PFSK-1 (cell line): ENCODE measurements around the gene MGAT4A.

ENCODE experiments used
- FOXP2 ChIP-seq: optimal IDR thresholded peaks from 2 replicates; pipeline ENCODE3; 2011; ENCODE audit warnings: borderline replicate concordance, control low read depth, inconsistent platforms; ENCODE audit not compliant: insufficient read depth; ENCODE audit errors: extremely low read length, extremely low read depth
- POLR2AphosphoS5 ChIP-seq: IDR thresholded peaks from 2 replicates; pipeline ENCODE4 v1.6.1; 2012; ENCODE audit warnings: low read depth, mild to moderate bottlenecking, control low read depth, low read length, moderate library complexity
- SIN3A ChIP-seq: IDR thresholded peaks from 2 replicates; pipeline ENCODE4 v1.6.1; 2012; ENCODE audit warnings: mild to moderate bottlenecking, low read length, moderate library complexity, borderline replicate concordance; ENCODE audit not compliant: insufficient read depth

DNA sequence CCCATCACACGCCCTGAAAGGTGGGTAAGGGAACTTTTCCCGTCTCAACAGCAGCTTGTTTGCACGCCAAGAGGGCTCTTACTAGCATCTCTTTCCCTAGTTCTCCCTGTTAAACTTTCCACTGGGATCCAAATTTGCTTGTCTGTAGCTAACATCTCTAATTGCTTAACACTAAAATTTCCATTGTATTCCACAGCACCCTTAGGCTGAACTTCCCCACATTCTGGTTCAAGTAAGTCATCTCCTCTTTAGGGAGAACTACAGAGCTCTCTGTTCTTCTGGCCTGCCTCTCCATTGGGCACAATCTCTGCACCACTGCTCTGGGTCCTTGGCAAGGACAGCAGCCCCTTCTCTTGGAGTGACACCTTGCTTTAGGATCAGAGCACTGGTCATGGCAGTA is 98.6 kb downstream of the MGAT4A start:
- TF ChIP-seq POLR2AphosphoS5 (no peak), FOXP2 (no peak), SIN3A (no peak)
